Suprapubic skin (tissue), 4 donors: ENCODE results near the gene DSCAML1. TPM values are rescaled to one million over a fixed set of nuclear protein-coding genes. Genes with fewer than 3 reads are reported as not detected.

Experiments used
- DNase-seq, 2 donors: peaks; one replicate each; pipeline ENCODE4 v3.0.0-alpha.2; 2019; ENCODE audit warnings: low spot score in 2 of 2
- H3K27ac ChIP-seq: fragments of 200-600 bp; sonication (generic); one replicate; pipeline ENCODE4 v1.5.1; 2019
- H3K27me3 ChIP-seq: fragments of 200-600 bp; sonication (generic); one replicate; pipeline ENCODE4 v1.5.1; 2019
- H3K36me3 ChIP-seq: fragments of 200-600 bp; sonication (generic); one replicate; pipeline ENCODE4 v1.5.1; 2019
- H3K4me1 ChIP-seq: fragments of 200-600 bp; sonication (generic); one replicate; pipeline ENCODE4 v1.5.1; 2019
- H3K4me3 ChIP-seq: fragments of 200-600 bp; sonication (generic); one replicate; pipeline ENCODE4 v1.5.1; 2019; ENCODE audit warnings: mild to moderate bottlenecking
- H3K9me3 ChIP-seq: fragments of 200-600 bp; sonication (generic); one replicate; pipeline ENCODE4 v1.5.1; 2019
- CTCF ChIP-seq, 2 donors: fragments of 200-600 bp in 1 of 2; fragments of 450-650 bp in 1 of 2; sonication (generic) in 1 of 2; IDR thresholded peaks; one replicate each; pipeline ENCODE4 v1.5.1; 2016 to 2019; ENCODE audit warnings: antibody characterized with exemption in 2 of 2, mild to moderate bottlenecking in 1 of 2, moderate library complexity in 1 of 2
- EP300 ChIP-seq: sonication (generic); formaldehyde crosslinking; IDR thresholded peaks from one replicate; pipeline ENCODE4 v1.6.1; 2017; ENCODE audit warnings: antibody characterized with exemption
- POLR2A ChIP-seq, 2 donors: fragments of 450-650 bp; IDR thresholded peaks; one replicate each; pipeline ENCODE4 v1.6.1; 2017; ENCODE audit warnings: antibody characterized with exemption in 2 of 2, mild to moderate bottlenecking in 2 of 2, moderate library complexity in 2 of 2
- POLR2AphosphoS5 ChIP-seq, 3 donors: sonication (generic); formaldehyde crosslinking; IDR thresholded peaks; one replicate each; pipeline ENCODE4 v1.6.1; 2017; ENCODE audit warnings: antibody characterized with exemption in 3 of 3
- WGBS: methylation state at CpG from one replicate; pipeline ENCODE4 v1.1.5; 2018; 5-methylcytosine and 5-hydroxymethylcytosine counted together
- total RNA-seq, 4 donors: library from RNA; depleted of rRNA; stranded (reverse); fragments of >200 nt; gene quantifications; one replicate each; pipeline ENCODE4 v1.1.0, GENCODE V29; 2016

Gene DSCAML1
- total RNA-seq, 4 donors from 2014 or later: 0.11 to 0.24 (median 0.21) TPM; not detected in 1

- Histone ChIP-seq H3K36me3 (no peaks in the 10 kb centered on the region), H3K9me3 (no peaks in the 10 kb centered on the region), H3K27ac (no peak overlapping the region), H3K4me3 (no peak overlapping the region), H3K27me3 (peaks cover 13% of the 10 kb centered on the region), H3K4me1 (no peaks in the 10 kb centered on the region)
- TF ChIP-seq EP300 (no peak), POLR2A (IDR thresholded peaks at IDR 0.05) (no peak), CTCF (IDR thresholded peaks at IDR 0.05) (no peak), POLR2AphosphoS5 (IDR thresholded peaks at IDR 0.05) (no peak)
- DNase-seq: no peak
- WGBS: 75% methylated on average over 12 of the region's 14 CpGs
These were observed 307.7 kb downstream of the DSCAML1 start for GRCh38 chr11:117488996-117489952.

GRCh38 chr11:117486059-117486458, 311.0 kb downstream of the DSCAML1 start:
- Histone ChIP-seq H3K4me3 (no peak overlapping the region), H3K36me3 (no peaks in the 10 kb centered on the region), H3K9me3 (no peaks in the 10 kb centered on the region), H3K4me1 (no peaks in the 10 kb centered on the region), H3K27me3 (peaks cover 9% of the 10 kb centered on the region), H3K27ac (no peak overlapping the region)
- TF ChIP-seq POLR2AphosphoS5 (IDR thresholded peaks at IDR 0.05) (no peak), CTCF (IDR thresholded peaks at IDR 0.05) (no peak), EP300 (no peak), POLR2A (IDR thresholded peaks at IDR 0.05) (no peak)
- DNase-seq: no peak
- WGBS: 96% methylated on average over 13 of the region's 13 CpGs

DNA sequence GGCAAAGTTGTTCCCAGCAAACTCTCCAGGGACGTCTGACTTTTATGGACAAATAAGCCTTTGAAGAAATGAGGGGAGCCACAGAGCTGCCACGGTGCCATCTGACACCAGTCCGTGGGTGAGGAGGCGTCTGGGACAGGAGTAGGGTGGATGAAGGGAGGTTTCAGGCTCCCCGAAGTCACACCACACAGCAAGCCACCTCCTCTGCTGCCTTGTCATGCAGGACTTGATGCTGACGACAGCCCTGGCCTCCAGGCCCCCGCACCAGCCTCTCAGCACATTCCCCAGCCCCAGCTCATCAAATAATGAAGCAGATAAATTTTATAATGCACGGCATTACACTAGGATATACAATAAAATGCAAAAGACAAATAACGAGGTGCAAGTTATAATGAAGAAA, 312.9 kb downstream of the DSCAML1 start:
- H3K27ac ChIP-seq: no peak overlapping the region
- no peaks in the 10 kb centered on the region for H3K4me1 ChIP-seq
- DNase-seq: no peak
- H3K36me3 ChIP-seq: no peaks in the 10 kb centered on the region
- WGBS: 32% methylated on average over 9 of the region's 9 CpGs
- H3K9me3 ChIP-seq: no peaks in the 10 kb centered on the region
- H3K27me3 ChIP-seq: peaks cover 2% of the 10 kb centered on the region
- TF ChIP-seq CTCF (IDR thresholded peaks at IDR 0.05) (no peak), EP300 (no peak), POLR2A (IDR thresholded peaks at IDR 0.05) (no peak), POLR2AphosphoS5 (IDR thresholded peaks at IDR 0.05) (no peak)
- H3K4me3 ChIP-seq: no peak overlapping the region

GRCh38 chr11:117483372-117483771, 313.6 kb downstream of the DSCAML1 start:
- Histone ChIP-seq H3K27me3 (peaks cover 2% of the 10 kb centered on the region), H3K4me1 (no peaks in the 10 kb centered on the region), H3K36me3 (no peaks in the 10 kb centered on the region), H3K9me3 (no peaks in the 10 kb centered on the region), H3K27ac (no peak overlapping the region), H3K4me3 (no peak overlapping the region)
- no peak for DNase-seq
- WGBS: 73% methylated on average over 5 of the region's 5 CpGs
- TF ChIP-seq POLR2A (IDR thresholded peaks at IDR 0.05): no peak
- no peak for TF ChIP-seq POLR2AphosphoS5 (IDR thresholded peaks at IDR 0.05)
- no peak for TF ChIP-seq CTCF (IDR thresholded peaks at IDR 0.05)
- no peak for TF ChIP-seq EP300

DNA sequence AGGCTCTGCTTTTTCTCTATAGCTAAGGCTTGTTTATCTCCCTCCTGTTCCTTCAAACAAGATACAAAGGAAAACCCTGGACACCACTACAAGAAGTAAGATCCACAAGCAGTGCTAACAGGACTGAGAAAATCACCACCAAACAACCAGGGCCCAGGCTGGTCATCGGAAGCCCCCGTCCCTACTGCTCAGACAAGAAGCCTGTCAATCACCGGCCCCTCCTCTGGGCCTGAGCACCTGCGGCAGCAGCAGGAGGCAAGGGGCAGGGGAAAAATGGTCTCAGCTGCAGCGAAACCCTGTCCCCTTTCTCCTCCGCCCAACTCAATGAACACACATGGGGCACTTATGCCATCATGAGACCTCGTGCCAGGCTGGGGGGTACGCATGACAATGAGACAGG, 314.1 kb downstream of the DSCAML1 start:
- no peaks in the 10 kb centered on the region for H3K4me1 ChIP-seq
- no peak for DNase-seq
- H3K27me3 ChIP-seq: peaks cover 2% of the 10 kb centered on the region
- TF ChIP-seq EP300 (no peak), CTCF (IDR thresholded peaks at IDR 0.05) (no peak), POLR2A (IDR thresholded peaks at IDR 0.05) (no peak), POLR2AphosphoS5 (IDR thresholded peaks at IDR 0.05) (no peak)
- H3K4me3 ChIP-seq: no peak overlapping the region
- WGBS: 83% methylated on average over 8 of the region's 8 CpGs
- H3K36me3 ChIP-seq: no peaks in the 10 kb centered on the region
- no peak overlapping the region for H3K27ac ChIP-seq
- no peaks in the 10 kb centered on the region for H3K9me3 ChIP-seq
